Subcutaneous adipose tissue (tissue), 4 donors: Measurements from ENCODE around the gene TSTD2. TPM values are rescaled to one million over a fixed set of nuclear protein-coding genes. Genes with fewer than 3 reads are reported as not detected.

ENCODE experiments used
- CTCF ChIP-seq: fragments of 450-650 bp; IDR thresholded peaks from one replicate; pipeline ENCODE4 v1.5.1; 2016; ENCODE audit warnings: low read depth, mild to moderate bottlenecking, control low read depth, antibody characterized with exemption, moderate library complexity
- total RNA-seq, 4 donors: library from RNA; depleted of rRNA; stranded (reverse); fragments of >200 nt; gene quantifications; one replicate each; pipeline ENCODE4 v1.1.0, GENCODE V29; 2016

Gene TSTD2
- total RNA-seq, 4 donors from 2014 or later: 15.1 to 31.3 (median 17.1) TPM

GRCh38 chr9:97551308-97551707 is 81.9 kb downstream of the TSTD2 start:
- no peak for TF ChIP-seq CTCF

DNA sequence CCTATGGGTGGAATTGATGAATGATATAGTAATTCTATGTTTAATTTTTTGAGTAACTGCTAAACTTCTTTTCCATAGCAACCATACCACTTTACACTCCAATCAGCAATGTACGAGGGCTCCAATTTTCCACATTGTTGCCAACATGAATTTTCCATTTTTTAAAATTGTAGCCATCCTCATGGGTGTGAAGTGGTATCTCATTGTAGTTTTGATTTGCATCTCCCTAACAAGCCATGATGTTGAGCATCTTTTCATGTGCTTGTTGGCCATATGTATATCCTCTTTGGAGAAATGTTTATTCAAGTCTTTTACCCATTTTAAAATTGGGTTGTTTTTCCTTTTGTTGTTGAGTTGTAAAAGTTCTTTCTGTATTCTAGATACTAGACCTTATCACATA is 82.8 kb downstream of the TSTD2 start:
- no peak for TF ChIP-seq CTCF

Other genes starting within 250 kb of the TSTD2 start
- gene TDRD7, start 221.3 kb downstream of the TSTD2 start, total RNA-seq: 10 to 100 TPM in 3 of 4 donors, 1 to 10 TPM in 1; 8.5 to 16.5 (median 13.3) TPM
- gene TMOD1, start 131.7 kb downstream of the TSTD2 start, total RNA-seq: 10 to 100 TPM in 3 of 4 donors, 1 to 10 TPM in 1; 9.2 to 20.7 (median 13.6) TPM
- 10 to 100 TPM; 16.2 to 38.0 (median 18.5) TPM for gene NCBP1, start 453 bp upstream of the TSTD2 start, total RNA-seq
- gene XPA, start 64.0 kb upstream of the TSTD2 start, total RNA-seq: 10 to 100 TPM; 15.1 to 18.7 (median 18.4) TPM
- gene FOXE1, start 219.9 kb upstream of the TSTD2 start, total RNA-seq: not detected